ENCODE measurements around the gene CLEC17A.

CLEC17A gene

DNA sequence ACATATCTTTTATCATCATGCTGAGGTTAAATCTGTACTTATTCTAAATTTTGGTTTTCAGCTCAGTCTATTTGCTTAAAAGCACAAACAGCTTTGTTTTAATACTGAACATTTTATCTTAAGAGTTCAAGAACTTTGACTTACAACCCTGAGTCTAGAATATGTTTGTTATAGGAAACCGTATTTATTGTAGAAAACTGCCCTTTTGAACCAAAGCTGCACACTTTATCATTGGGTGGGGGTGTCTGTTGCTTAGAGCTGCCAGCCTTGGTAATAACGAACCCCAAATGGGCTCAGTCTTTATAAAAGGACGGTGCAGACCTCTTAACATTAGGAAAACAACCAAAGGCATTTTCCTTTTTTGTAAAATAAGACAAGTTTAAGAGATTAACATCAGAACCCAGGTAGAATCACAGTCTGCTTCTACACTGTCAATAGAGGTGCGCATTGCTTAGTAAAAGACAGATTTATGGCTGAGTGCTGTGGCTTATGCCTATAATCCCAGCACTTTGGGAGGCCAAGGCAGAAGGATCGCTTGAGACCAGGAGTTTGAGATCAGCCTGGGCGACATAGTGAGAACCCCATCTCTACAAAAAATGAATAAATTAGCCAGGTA lies 77.1 kb downstream of the CLEC17A start:
- DNase-seq = no peak

DNA sequence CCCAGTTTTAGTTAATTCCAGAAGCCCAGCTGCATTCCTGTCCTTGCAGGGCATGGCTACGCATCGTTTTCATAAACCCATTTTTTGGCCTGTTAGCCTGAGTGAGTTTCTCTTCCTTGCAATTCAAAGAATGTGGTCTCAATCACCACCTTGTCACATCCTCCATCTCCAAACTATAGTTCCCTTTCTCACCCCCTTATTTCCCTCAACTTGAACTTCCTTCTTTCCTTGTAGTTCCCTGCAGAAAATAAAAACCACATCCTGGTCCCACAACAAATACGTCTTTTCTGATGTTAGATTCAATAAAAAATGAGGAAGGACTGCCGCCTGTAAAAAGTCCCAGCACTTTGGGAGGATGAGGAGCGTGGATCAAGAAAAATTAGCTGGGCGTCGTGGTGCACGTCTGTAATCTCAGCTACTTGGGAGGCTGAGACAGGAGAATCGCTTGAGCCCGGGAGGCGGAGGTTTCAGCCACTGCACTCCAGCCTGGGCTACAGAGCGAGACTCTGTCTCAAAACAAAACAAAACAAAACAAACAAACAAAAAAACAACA lies 78.6 kb downstream of the CLEC17A start:
- DNase-seq = no peak
